HG03039 (cell line): Measurements from ENCODE around the gene LRRC63.
"Not testable (repeated sequence)": the region's sequence is repeated elsewhere in the genome, so short reads cannot be mapped to it uniquely, and the experiment has no call there.

Source experiments
- ATAC-seq: cut with Tn5 transposase; IDR thresholded peaks from one replicate; pipeline ENCODE4 v1.9.1; 2021; ENCODE audit warnings: mild to moderate bottlenecking, moderate library complexity; ENCODE audit not compliant: unreplicated experiment

The LRRC63 gene

GRCh38 chr13:46232281-46232680 lies 20.6 kb downstream of the LRRC63 start:
- no peak for ATAC-seq

GRCh38 chr13:46235286-46235685 lies 23.6 kb downstream of the LRRC63 start:
- no peak for ATAC-seq

- ATAC-seq, result no peak
These were observed 53.6 kb downstream of the LRRC63 start for GRCh38 chr13:46265292-46265691.

- ATAC-seq, result no peak
These were observed 55.4 kb downstream of the LRRC63 start for GRCh38 chr13:46267166-46267565.

GRCh38 chr13:46270416-46270815 lies 58.7 kb downstream of the LRRC63 start:
- ATAC-seq, result no peak

GRCh38 chr13:46274094-46274698 lies 62.5 kb downstream of the LRRC63 start:
- ATAC-seq, result no peak

- no peak for ATAC-seq
These were observed 66.7 kb downstream of the LRRC63 start for GRCh38 chr13:46278474-46278873.

- ATAC-seq, result no peak
These were observed 70.1 kb downstream of the LRRC63 start for GRCh38 chr13:46281779-46282178.

GRCh38 chr13:46283912-46284824 lies 72.4 kb downstream of the LRRC63 start:
- not testable (repeated sequence) for ATAC-seq

GRCh38 chr13:46286972-46287371 lies 75.2 kb downstream of the LRRC63 start:
- ATAC-seq, result no peak

GRCh38 chr13:46288570-46289259 lies 77.0 kb downstream of the LRRC63 start:
- no peak for ATAC-seq

- ATAC-seq, result no peak
These were observed 77.7 kb downstream of the LRRC63 start for GRCh38 chr13:46289260-46289955.

GRCh38 chr13:46290434-46290833 lies 78.7 kb downstream of the LRRC63 start:
- no peak for ATAC-seq

- ATAC-seq, result no peak
These were observed 81.7 kb downstream of the LRRC63 start for GRCh38 chr13:46293436-46293835.

GRCh38 chr13:46295491-46296114 lies 83.9 kb downstream of the LRRC63 start:
- ATAC-seq, result peak; percentile 64

GRCh38 chr13:46296115-46296822 lies 84.5 kb downstream of the LRRC63 start:
- peak; percentile 18 for ATAC-seq

GRCh38 chr13:46296921-46297320 lies 85.2 kb downstream of the LRRC63 start:
- no peak for ATAC-seq

- no peak for ATAC-seq
These were observed 85.7 kb downstream of the LRRC63 start for GRCh38 chr13:46297361-46297811.

GRCh38 chr13:46303742-46304385 lies 92.1 kb downstream of the LRRC63 start:
- no peak for ATAC-seq
